ENCODE measurements around the gene OMP. TPM values are rescaled to one million over a fixed set of nuclear protein-coding genes. Genes with fewer than 3 reads are reported as not detected.

The OMP gene
- total and polyA plus RNA-seq, 3 donors from 2014 or later: 1.7 to 6.7 TPM; not detected in 1

GRCh38 chr11:77119531-77119936, 16.9 kb downstream of the OMP start:
- no peak overlapping the region for H3K4me3 ChIP-seq
- no peak overlapping the region for H3K27ac ChIP-seq
- WGBS, 2 donors: 82 to 91% methylated on average over 4 to 9 of the region's 9 CpGs
- no peaks in the 10 kb centered on the region for H3K36me3 ChIP-seq (ENCODE audit: low read depth, missing control alignments)
- H3K27me3 ChIP-seq: no peaks in the 10 kb centered on the region
- H3K9me3 ChIP-seq: no peaks in the 10 kb centered on the region
- no peak for DNase-seq
- TF ChIP-seq POLR2A (IDR thresholded peaks at IDR 0.05): no peak
- no peak for TF ChIP-seq CTCF (IDR thresholded peaks at IDR 0.05)
- intact Hi-C loops (cut with DNase I; ENCODE audit: low total_unique reads): no loop called here
- no peaks in the 10 kb centered on the region for H3K4me1 ChIP-seq

- Histone ChIP-seq H3K4me3 (no peak overlapping the region), H3K9me3 (no peaks in the 10 kb centered on the region), H3K27me3 (no peaks in the 10 kb centered on the region), H3K36me3 (ENCODE audit: low read depth, missing control alignments) (no peaks in the 10 kb centered on the region), H3K27ac (no peak overlapping the region), H3K4me1 (no peaks in the 10 kb centered on the region)
- TF ChIP-seq CTCF (IDR thresholded peaks at IDR 0.05) (no peak), POLR2A (IDR thresholded peaks at IDR 0.05) (no peak)
- no peak for DNase-seq
- 85 to 89% methylated on average over 14 to 19 of the region's 19 CpGs for WGBS, 2 donors
- intact Hi-C loops (cut with DNase I; ENCODE audit: low total_unique reads): loop anchor here (10.0 kb wide), 1 partner anchor 424 kb away; no protein-coding TSS in a partner anchor
These were observed 17.9 kb downstream of the OMP start for GRCh38 chr11:77120571-77120970.

GRCh38 chr11:77121096-77121640, 18.5 kb downstream of the OMP start:
- H3K27me3 ChIP-seq: no peaks in the 10 kb centered on the region
- TF ChIP-seq POLR2A (IDR thresholded peaks at IDR 0.05) (no peak), CTCF (IDR thresholded peaks at IDR 0.05) (no peak)
- H3K4me1 ChIP-seq: no peaks in the 10 kb centered on the region
- no peaks in the 10 kb centered on the region for H3K9me3 ChIP-seq
- DNase-seq: no peak
- intact Hi-C loops (cut with DNase I; ENCODE audit: low total_unique reads): loop anchor here (10.0 kb wide), 1 partner anchor 424 kb away; no protein-coding TSS in a partner anchor
- no peak overlapping the region for H3K4me3 ChIP-seq
- no peak overlapping the region for H3K27ac ChIP-seq
- 73 to 78% methylated on average over 3 to 10 of the region's 10 CpGs for WGBS, 2 donors
- no peaks in the 10 kb centered on the region for H3K36me3 ChIP-seq (ENCODE audit: low read depth, missing control alignments)

GRCh38 chr11:77121876-77122575, 19.4 kb downstream of the OMP start:
- Histone ChIP-seq H3K27me3 (no peaks in the 10 kb centered on the region), H3K36me3 (ENCODE audit: low read depth, missing control alignments) (no peaks in the 10 kb centered on the region), H3K27ac (no peak overlapping the region), H3K9me3 (no peaks in the 10 kb centered on the region), H3K4me1 (peaks cover 6% of the 10 kb centered on the region), H3K4me3 (no peak overlapping the region)
- intact Hi-C loops (cut with DNase I; ENCODE audit: low total_unique reads): loop anchor here (10.0 kb wide), 1 partner anchor 423 kb away; no protein-coding TSS in a partner anchor
- TF ChIP-seq POLR2A (IDR thresholded peaks at IDR 0.05): no peak
- no peak for TF ChIP-seq CTCF (IDR thresholded peaks at IDR 0.05)
- no peak for DNase-seq
- WGBS, 2 donors: 96% methylated on average over 8 of the region's 8 CpGs
